ENCODE measurements around the gene ASB18. TPM values are rescaled to one million over a fixed set of nuclear protein-coding genes. Genes with fewer than 3 reads are reported as not detected.

Gene ASB18
- total RNA-seq, 3 donors from 2014 or later: not detected

DNA sequence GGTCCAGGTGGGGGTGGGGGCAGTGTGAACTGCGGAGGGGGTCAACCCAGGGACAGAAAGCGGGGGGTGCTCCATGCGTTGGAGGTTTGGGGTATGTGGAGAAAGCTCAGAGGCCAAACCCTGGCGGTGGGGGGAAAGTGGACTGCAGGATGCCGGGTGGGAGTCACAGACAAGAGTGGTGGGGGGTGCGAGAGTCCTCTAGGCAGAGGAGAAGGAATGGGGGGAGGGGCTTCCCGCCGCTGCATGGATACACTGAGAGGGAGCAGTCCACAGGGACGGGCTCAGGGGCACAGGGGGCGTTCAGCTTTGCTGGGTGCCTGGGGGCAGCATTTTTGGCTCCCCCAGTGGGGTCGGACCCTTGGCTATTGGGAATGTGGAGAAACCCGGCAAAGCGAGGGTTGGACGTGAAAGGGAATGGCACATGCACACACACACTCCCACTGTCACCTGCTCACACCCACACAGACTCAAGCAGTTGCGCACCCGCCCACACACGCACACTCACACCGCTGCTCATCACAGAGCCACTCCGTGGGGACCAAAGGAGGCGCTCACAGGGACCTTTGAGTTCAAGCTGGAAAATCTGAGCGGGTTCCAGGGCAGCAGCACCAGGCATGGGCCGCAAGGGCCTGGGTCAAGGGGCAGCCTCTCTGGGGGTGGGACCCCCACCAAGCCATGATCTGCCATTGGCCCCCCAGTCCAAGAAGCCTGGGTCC lies 103.7 kb downstream of the ASB18 start:
- no peak overlapping the region for H3K4me3 ChIP-seq
- ATAC-seq: no peak
- intact Hi-C loops (cut with DNase I, micrococcal nuclease): no loop called here

GRCh38 chr2:236159778-236160170 lies 104.4 kb downstream of the ASB18 start:
- TF ChIP-seq CTCF (IDR thresholded peaks at IDR 0.05): no peak
- peaks cover 17% of the 10 kb centered on the region for H3K4me1 ChIP-seq (ENCODE audit: low read depth)
- no peaks in the 10 kb centered on the region for H3K36me3 ChIP-seq (ENCODE audit: low read depth)
- H3K4me3 ChIP-seq: no peak overlapping the region
- intact Hi-C loops (cut with DNase I, micrococcal nuclease): no loop called here
- ATAC-seq: no peak
- no peak for DNase-seq
- no peaks in the 10 kb centered on the region for H3K9me3 ChIP-seq

More for the DNA sequence above, 103.7 kb downstream of the ASB18 start:
- TF ChIP-seq CTCF (IDR thresholded peaks at IDR 0.05): no peak
- Histone ChIP-seq H3K4me1 (ENCODE audit: low read depth) (peaks cover 18% of the 10 kb centered on the region), H3K36me3 (ENCODE audit: low read depth) (no peaks in the 10 kb centered on the region), H3K9me3 (no peaks in the 10 kb centered on the region)
- DNase-seq: no peak

DNA sequence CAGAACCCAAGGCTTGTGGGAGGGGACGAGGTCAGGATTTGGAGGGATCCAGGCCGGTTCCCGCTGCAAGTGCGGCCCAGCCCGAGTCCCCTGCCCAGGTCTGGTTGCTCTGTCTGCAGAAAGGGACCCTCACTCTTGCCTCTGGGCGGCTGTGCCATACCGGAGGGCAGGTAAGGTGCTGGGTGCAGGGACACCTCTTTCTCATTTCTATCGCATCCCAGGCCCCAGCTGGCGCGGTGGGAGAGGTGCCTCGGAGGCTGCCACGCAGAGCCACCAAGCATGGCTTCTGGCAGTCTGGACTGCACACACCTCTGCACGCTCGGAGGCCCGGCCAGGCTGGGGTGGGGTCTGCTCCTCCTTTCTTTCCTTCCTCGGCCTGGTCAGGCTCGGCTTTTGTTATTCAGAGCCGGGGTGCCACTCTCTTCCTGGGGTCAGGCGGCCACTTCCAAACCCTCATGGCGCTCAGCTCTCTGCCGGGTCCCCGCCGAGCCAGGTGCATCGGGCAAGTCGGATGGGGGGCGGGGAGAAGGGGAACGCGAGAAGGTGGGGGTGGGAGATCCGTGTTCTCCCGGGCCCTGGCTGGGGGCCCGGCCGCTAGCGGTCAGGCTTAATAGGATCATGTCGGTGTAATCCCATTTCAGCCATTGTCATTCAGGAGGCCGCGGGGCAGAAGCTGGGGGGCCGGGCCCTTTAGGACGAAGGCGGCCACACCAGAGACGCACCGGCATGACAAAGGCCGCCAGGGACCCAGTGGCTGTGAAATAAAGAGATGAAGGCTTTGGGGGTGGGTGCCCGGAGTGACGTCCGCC lies 105.0 kb downstream of the ASB18 start:
- Histone ChIP-seq H3K9me3 (no peaks in the 10 kb centered on the region), H3K4me1 (ENCODE audit: low read depth) (peaks cover 11% of the 10 kb centered on the region), H3K36me3 (ENCODE audit: low read depth) (no peaks in the 10 kb centered on the region), H3K4me3 (no peak overlapping the region)
- ATAC-seq: no peak
- intact Hi-C loops (cut with DNase I, micrococcal nuclease): no loop called here
- DNase-seq: no peak
- no peak for TF ChIP-seq CTCF (IDR thresholded peaks at IDR 0.05)

DNA sequence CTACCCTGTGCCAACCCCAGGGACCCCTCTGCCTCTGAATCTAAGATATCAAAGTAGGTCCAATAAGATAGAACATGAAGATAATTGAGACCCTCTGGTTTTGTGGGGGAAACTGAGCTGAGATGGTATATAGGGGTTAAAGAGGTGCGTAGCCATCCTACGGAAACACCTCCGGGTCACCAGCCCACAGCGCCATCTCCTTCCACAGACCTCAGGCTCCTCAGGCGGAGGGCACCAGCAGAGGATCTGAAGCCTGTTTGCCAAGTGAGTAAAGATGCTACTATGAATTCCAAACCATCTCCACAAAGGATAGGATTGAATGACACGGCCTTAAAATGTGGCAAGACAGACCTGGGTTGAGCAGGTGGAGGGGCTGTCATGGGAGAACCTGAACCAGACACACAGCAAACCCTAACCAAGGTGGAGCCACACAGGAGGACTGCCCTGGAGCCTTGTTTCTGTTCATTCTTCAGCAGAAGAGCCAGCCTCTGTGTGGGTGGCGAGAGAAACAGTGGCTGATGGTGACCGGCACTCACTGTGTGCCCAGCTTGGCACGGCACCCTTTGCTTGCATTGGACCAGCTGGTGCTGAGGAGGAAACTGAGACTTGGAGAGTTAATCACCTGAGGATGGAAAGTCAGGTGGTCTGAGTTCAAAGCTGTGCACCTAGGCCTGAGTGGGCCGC lies 106.2 kb downstream of the ASB18 start:
- DNase-seq (no peak), ATAC-seq (no peak)
- TF ChIP-seq CTCF (IDR thresholded peaks at IDR 0.05): no peak
- no peaks in the 10 kb centered on the region for H3K4me1 ChIP-seq (ENCODE audit: low read depth)
- H3K9me3 ChIP-seq: peaks cover 4% of the 10 kb centered on the region
- intact Hi-C loops (cut with DNase I, micrococcal nuclease): no loop called here
- H3K4me3 ChIP-seq: no peak overlapping the region
- H3K36me3 ChIP-seq (ENCODE audit: low read depth): no peaks in the 10 kb centered on the region

- H3K4me3 ChIP-seq: no peak overlapping the region
- DNase-seq: no peak
- ATAC-seq: no peak
- H3K4me1 ChIP-seq (ENCODE audit: low read depth): no peaks in the 10 kb centered on the region
- H3K9me3 ChIP-seq: peaks cover 7% of the 10 kb centered on the region
- H3K36me3 ChIP-seq (ENCODE audit: low read depth): no peaks in the 10 kb centered on the region
- intact Hi-C loops (cut with DNase I, micrococcal nuclease): no loop called here
- no peak for TF ChIP-seq CTCF (IDR thresholded peaks at IDR 0.05)
These were observed 106.8 kb downstream of the ASB18 start for GRCh38 chr2:236157366-236157765.
